Measurements from ENCODE around the gene CADM1.

DNA sequence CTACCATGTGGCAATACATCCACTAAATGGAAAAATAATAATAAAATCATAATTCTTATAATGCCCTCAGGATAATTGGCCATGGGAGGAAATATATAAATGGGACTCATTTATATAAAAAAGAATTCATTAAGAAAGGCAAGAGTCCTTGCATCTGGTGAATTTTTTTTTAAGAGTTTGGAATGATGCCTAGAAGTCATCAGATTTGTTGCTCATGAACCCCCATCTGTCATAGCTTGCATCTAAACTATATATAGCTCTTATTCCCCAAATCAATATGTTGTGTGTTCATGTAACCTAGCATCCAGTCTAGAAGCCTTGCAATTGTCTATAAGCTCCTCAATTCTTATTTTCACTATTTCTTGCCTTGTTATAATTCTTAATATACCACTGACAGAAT lies 75.9 kb downstream of the CADM1 start:
- TF ChIP-seq, protein P1, sequence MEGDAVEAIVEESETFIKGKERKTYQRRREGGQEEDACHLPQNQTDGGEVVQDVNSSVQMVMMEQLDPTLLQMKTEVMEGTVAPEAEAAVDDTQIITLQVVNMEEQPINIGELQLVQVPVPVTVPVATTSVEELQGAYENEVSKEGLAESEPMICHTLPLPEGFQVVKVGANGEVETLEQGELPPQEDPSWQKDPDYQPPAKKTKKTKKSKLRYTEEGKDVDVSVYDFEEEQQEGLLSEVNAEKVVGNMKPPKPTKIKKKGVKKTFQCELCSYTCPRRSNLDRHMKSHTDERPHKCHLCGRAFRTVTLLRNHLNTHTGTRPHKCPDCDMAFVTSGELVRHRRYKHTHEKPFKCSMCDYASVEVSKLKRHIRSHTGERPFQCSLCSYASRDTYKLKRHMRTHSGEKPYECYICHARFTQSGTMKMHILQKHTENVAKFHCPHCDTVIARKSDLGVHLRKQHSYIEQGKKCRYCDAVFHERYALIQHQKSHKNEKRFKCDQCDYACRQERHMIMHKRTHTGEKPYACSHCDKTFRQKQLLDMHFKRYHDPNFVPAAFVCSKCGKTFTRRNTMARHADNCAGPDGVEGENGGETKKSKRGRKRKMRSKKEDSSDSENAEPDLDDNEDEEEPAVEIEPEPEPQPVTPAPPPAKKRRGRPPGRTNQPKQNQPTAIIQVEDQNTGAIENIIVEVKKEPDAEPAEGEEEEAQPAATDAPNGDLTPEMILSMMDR (IDR thresholded peaks at IDR 0.05; ENCODE audit: low read depth, low read length, missing input control), result no peak
- TF ChIP-seq, protein P2, sequence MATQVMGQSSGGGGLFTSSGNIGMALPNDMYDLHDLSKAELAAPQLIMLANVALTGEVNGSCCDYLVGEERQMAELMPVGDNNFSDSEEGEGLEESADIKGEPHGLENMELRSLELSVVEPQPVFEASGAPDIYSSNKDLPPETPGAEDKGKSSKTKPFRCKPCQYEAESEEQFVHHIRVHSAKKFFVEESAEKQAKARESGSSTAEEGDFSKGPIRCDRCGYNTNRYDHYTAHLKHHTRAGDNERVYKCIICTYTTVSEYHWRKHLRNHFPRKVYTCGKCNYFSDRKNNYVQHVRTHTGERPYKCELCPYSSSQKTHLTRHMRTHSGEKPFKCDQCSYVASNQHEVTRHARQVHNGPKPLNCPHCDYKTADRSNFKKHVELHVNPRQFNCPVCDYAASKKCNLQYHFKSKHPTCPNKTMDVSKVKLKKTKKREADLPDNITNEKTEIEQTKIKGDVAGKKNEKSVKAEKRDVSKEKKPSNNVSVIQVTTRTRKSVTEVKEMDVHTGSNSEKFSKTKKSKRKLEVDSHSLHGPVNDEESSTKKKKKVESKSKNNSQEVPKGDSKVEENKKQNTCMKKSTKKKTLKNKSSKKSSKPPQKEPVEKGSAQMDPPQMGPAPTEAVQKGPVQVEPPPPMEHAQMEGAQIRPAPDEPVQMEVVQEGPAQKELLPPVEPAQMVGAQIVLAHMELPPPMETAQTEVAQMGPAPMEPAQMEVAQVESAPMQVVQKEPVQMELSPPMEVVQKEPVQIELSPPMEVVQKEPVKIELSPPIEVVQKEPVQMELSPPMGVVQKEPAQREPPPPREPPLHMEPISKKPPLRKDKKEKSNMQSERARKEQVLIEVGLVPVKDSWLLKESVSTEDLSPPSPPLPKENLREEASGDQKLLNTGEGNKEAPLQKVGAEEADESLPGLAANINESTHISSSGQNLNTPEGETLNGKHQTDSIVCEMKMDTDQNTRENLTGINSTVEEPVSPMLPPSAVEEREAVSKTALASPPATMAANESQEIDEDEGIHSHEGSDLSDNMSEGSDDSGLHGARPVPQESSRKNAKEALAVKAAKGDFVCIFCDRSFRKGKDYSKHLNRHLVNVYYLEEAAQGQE (IDR thresholded peaks at IDR 0.05), result no peak
- TF ChIP-seq, protein P3, sequence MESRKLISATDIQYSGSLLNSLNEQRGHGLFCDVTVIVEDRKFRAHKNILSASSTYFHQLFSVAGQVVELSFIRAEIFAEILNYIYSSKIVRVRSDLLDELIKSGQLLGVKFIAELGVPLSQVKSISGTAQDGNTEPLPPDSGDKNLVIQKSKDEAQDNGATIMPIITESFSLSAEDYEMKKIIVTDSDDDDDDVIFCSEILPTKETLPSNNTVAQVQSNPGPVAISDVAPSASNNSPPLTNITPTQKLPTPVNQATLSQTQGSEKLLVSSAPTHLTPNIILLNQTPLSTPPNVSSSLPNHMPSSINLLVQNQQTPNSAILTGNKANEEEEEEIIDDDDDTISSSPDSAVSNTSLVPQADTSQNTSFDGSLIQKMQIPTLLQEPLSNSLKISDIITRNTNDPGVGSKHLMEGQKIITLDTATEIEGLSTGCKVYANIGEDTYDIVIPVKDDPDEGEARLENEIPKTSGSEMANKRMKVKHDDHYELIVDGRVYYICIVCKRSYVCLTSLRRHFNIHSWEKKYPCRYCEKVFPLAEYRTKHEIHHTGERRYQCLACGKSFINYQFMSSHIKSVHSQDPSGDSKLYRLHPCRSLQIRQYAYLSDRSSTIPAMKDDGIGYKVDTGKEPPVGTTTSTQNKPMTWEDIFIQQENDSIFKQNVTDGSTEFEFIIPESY (IDR thresholded peaks at IDR 0.05), result no peak
- TF ChIP-seq TAF1 (conservative IDR thresholded peaks at IDR 0.05), result no peak
- TF ChIP-seq HNF4G (IDR thresholded peaks at IDR 0.05), result no peak
- TF ChIP-seq, protein P4, sequence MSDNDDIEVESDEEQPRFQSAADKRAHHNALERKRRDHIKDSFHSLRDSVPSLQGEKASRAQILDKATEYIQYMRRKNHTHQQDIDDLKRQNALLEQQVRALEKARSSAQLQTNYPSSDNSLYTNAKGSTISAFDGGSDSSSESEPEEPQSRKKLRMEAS (IDR thresholded peaks at IDR 0.05), result no peak
- TF ChIP-seq, protein P5, sequence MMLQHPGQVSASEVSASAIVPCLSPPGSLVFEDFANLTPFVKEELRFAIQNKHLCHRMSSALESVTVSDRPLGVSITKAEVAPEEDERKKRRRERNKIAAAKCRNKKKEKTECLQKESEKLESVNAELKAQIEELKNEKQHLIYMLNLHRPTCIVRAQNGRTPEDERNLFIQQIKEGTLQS (IDR thresholded peaks at IDR 0.05), result no peak
- TF ChIP-seq NR2F2 (IDR thresholded peaks at IDR 0.05), result no peak

Measured in liver (tissue), 3 donors.